NCI-H2196 (cell line): ENCODE measurements around the gene MACROD1.

ENCODE experiments used
- DNase-seq: peaks from one replicate; lab custom pipeline; 2025; ENCODE audit not compliant: unreplicated experiment; lab: John Stamatoyannopoulos, UW

The MACROD1 gene

DNA sequence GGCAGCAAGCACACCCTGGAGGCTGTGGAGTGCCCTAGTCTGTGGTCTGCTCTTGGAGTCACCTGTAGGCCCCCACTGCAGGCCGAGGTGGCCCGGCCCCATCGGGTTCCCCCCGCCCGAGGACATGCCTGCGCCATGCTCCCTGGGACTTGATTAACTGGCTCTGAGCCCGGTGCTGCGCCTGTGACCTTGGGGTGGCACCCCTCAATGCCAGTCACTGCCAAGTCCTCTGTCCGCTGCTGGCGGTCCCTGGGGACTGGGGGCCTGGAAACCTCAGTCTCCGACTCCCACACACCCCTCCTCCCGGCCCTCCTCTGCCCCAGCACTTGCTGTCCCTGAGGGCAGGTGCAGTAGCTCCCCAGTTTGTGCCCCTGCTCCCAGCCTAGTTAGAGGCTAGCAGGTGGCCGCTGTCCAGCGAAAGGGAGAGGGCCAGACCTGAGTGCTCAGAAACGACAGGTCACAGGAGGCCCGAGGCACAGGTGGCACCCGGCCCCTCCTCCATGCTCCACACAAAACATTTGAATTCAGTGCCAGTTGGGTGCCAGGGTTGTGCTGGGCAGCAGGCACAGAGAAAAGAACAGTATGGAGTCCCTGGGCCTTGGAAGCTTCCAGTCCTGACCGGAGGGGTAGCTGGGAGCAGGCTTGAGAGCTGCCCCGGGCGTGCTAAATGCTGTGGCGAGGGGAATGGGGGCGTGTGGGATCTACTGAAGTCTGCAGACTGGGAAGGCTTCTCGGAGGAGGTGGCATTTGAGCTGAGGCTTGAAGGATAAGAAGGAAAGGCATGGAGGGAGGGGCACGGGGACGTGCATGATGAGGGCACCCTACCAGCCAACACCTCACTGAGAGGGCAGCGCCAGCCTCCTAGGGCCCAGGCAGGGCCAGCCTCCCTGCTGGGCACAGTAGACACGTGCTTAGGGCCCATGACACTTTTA lies 146.5 kb downstream of the MACROD1 start:
- no peak for DNase-seq

- no peak for DNase-seq
Observed at GRCh38 chr11:64018310-64018709, 147.6 kb downstream of the MACROD1 start.

DNA sequence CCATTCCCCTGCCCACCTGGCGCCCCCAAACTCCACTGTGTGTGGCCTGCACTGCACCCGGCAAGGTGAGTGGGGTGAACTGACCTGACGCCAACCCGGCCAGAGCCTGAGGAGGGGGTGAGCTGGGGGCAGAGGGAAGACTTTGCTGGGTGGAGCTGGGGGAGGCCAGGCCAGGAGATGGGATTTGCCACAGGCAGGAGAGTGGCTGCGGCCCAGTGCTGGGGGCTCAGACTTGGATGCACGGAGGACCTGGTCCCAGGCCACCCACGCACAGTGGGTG lies 148.0 kb downstream of the MACROD1 start:
- no peak for DNase-seq

DNA sequence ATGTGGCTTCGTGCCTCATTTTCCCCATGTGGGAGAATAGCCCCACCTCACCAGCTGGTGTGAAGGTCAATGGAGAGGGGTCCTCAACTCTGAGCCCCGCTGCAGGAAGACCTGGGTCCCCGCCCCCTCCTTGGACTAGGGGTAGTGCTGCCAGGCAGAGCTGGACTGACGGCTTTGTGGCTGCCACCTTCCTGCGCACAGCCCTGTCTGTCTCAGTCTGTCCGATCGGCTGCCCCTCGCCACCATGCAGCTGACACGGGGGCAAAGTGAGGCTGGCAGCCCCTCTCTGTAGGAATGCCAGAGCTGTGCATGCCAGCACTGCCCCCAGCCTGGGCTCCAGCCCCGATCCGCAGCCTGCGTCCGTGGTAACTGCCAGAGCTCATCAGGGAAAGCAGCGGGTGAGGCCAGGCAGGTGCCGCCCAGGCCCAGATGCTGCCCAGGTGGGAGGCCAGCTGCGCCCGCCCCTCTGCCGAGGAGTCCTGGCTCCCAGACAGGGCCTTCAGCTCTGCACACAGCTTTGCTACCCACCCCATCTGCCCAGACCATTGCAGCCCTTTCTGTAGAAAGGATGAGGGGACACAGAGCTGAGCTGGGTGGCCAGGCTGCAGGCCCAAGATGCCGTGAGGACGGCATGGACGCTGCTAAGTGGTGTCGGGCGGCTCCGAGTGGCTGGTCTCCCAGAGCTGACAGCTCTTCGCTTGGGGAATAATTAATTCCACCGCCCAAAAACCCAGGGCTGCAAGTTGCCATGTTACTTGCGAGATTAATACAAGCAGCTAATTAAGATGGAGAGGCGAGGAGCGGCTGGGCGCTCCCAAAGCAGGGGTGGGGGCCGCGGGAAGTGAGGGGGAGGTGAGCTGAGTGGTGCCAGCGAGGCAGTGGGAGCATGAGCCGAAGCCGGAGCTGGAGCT lies 149.7 kb downstream of the MACROD1 start:
- no peak for DNase-seq

DNA sequence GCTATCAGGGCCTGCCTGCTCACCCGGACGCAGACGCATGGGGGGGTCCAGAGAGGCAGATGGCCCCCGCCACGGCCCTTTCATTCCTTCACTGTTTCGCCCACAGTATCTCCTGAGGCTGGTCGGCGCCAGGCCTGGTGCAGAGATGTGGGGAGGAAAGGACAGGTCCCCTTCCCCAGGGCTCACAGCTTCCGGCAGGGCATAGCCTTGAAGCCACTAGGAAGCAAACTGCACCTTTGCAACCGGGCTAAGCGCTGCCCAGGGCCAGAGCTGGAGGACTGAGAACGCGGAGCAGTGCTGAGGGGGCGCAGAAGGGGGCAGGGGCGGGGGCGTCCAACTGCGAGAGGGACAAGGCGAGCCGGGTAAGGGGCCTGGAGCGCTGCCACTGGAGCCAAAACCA lies 150.4 kb downstream of the MACROD1 start:
- DNase-seq = no peak

GRCh38 chr11:64014356-64014755 lies 151.6 kb downstream of the MACROD1 start:
- DNase-seq = no peak

GRCh38 chr11:64013141-64013896 lies 152.6 kb downstream of the MACROD1 start:
- DNase-seq = no peak

DNA sequence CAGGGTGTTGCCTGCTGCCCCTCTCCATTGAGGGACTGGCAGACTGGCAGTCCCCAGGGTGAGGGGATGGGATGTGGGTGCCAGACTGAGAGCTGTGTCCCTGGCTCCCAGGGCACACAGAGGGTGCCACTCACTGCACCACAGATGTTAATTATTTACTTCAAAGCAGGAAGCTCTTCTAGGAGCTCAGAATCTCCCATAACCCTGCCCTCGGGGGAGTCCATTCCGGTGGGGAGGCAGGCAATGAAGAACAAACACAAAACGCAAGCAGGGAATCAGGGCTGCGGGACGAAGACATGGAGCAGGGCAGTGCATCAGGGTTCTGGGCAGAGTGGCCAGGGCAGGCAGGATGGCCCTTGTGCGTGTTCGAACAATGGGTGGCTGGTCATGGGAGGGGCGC lies 154.5 kb downstream of the MACROD1 start:
- DNase-seq = no peak

DNA sequence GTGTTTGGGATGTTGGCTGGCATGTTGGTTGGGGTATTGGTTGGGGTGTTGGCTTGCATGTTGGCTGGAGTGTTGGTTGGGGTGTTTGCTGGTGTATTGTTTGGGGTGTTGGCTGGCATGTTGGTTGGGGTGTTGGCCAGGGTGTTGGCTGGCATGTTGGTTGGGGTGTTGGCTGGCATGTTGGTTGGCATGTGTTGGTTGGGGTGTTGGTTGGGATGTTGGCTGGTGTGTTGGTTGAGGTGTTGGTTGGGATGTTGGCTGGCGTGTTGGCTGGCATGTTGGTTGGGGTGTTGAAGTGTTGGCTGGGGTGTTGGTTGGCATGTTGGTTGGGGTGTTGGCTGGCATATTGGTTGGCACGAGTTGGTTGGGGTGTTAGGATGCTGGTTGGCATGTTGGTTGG lies 155.1 kb downstream of the MACROD1 start:
- no peak for DNase-seq

GRCh38 chr11:64009710-64010109 lies 156.2 kb downstream of the MACROD1 start:
- DNase-seq = no peak

GRCh38 chr11:64008914-64009633 lies 156.8 kb downstream of the MACROD1 start:
- no peak for DNase-seq

DNA sequence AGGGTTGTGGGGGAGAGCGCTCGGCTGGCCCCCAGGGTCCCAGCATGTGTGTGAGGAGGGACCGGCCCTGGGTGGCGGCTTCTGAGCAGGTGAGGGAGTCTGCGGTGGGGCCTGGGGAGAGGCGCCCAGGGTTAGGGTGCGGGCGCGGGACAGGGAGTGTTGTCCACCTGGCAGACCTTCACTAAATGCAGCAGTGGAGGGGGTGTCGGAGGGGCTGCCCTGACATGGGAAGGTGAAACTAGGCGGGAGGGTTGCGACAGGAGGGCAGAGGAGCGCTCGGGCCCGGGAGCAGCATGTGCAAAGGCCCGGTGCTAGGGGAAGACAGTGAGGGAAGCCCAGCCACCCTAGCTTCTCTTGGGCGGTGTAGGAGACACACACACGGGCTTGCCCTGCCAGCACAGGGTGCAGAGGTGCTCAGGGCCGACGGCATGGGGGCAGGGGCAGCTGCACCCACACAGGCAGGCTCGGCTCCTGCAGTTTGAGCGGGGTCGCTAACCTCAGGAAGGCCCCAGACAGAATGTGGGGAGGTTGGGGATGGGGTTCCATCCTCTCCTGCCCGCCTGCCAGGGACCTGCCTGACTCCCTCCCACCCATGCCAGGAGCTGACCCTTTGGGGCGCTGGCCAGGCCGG lies 157.5 kb downstream of the MACROD1 start:
- DNase-seq = no peak

- DNase-seq = no peak
Observed at GRCh38 chr11:64007629-64008282, 158.2 kb downstream of the MACROD1 start.

- no peak for DNase-seq
Observed at GRCh38 chr11:64007160-64007628, 158.7 kb downstream of the MACROD1 start.

- no peak for DNase-seq
Observed at GRCh38 chr11:64006398-64006797, 159.5 kb downstream of the MACROD1 start.

DNA sequence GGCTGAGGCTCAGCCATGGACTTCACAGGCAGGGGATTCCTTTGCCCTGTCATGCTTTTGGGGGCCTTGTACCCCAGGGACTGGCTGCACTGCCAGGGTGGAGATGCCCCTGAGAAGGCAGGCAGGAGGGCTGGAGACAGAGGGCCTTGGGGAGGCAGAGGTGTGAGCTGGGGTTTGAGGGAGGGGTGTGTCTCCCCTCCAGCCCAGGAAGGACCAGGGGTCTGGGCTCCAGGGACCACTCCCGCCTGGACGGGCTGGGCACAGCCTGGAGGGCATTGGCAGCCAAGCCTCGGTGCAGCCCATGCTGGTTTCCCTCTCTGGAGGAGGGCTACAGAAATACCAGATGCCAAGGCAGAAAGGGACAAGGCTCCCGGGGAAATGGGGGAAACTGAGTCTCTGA lies 160.2 kb downstream of the MACROD1 start:
- DNase-seq = no peak

- no peak for DNase-seq
Observed at GRCh38 chr11:64004590-64004984, 161.3 kb downstream of the MACROD1 start.

- DNase-seq = no peak
Observed at GRCh38 chr11:64003807-64004589, 161.9 kb downstream of the MACROD1 start.
